GM12801 (cell line): Measurements from ENCODE around the gene TIMM23.

ENCODE experiments used
- CTCF ChIP-seq: IDR thresholded peaks from one replicate; pipeline ENCODE4 v1.5.1; 2011; ENCODE audit warnings: control low read depth; ENCODE audit not compliant: insufficient read length; ENCODE audit errors: extremely low read depth

Gene TIMM23

GRCh38 chr10:46048152-46048551 lies 75.9 kb downstream of the TIMM23 start:
- no peak for TF ChIP-seq CTCF

GRCh38 chr10:46050941-46051623 lies 78.8 kb downstream of the TIMM23 start:
- TF ChIP-seq CTCF: no peak

- TF ChIP-seq CTCF: no peak
Measured at GRCh38 chr10:46052057-46052790, 79.9 kb downstream of the TIMM23 start.

GRCh38 chr10:46052791-46053375 lies 80.6 kb downstream of the TIMM23 start:
- no peak for TF ChIP-seq CTCF
